HG03439 (cell line): ENCODE results near the gene RPS16.
"Not testable (repeated sequence)": the region's sequence is repeated elsewhere in the genome, so short reads cannot be mapped to it uniquely, and the experiment has no call there.

Experiments used
- ATAC-seq: cut with Tn5 transposase; IDR thresholded peaks from one replicate; pipeline ENCODE4 v1.9.1; 2021; ENCODE audit warnings: mild to moderate bottlenecking, moderate library complexity; ENCODE audit not compliant: unreplicated experiment

The RPS16 gene

GRCh38 chr19:39435499-39436349 is at the start of gene RPS16:
Gene RPS16 (minus strand): TSS chr19:39435949. CDS start chr19:39435895, 54 bp downstream.
- ATAC-seq = peak; percentile 75

GRCh38 chr19:39483141-39483540 is 47.4 kb upstream of the RPS16 start:
- ATAC-seq = no peak

- no peak for ATAC-seq
These were observed 45.9 kb upstream of the RPS16 start for GRCh38 chr19:39481676-39482075.

- no peak for ATAC-seq
These were observed 45.4 kb upstream of the RPS16 start for GRCh38 chr19:39481229-39481545.

GRCh38 chr19:39480337-39481228 is 44.8 kb upstream of the RPS16 start, which contains the start of gene TIMM50:
Gene TIMM50 (plus strand): TSS chr19:39480838. CDS start chr19:39480854, 16 bp downstream.
- ATAC-seq = peak; percentile 80

- no peak for ATAC-seq
These were observed 44.2 kb upstream of the RPS16 start for GRCh38 chr19:39479916-39480315.

- not testable (repeated sequence) for ATAC-seq
These were observed 43.6 kb upstream of the RPS16 start for GRCh38 chr19:39479319-39479801.

- ATAC-seq = no peak
These were observed 40.0 kb upstream of the RPS16 start for GRCh38 chr19:39475748-39476147.

- ATAC-seq = no peak
These were observed 38.4 kb upstream of the RPS16 start for GRCh38 chr19:39474139-39474620.

- no peak for ATAC-seq
These were observed 37.8 kb upstream of the RPS16 start for GRCh38 chr19:39473443-39473960.

- no peak for ATAC-seq
These were observed 37.1 kb upstream of the RPS16 start for GRCh38 chr19:39472746-39473442.

- no peak for ATAC-seq
These were observed 36.2 kb upstream of the RPS16 start for GRCh38 chr19:39471756-39472536.

- no peak for ATAC-seq
These were observed 35.1 kb upstream of the RPS16 start for GRCh38 chr19:39470724-39471339.

- no peak for ATAC-seq
These were observed 33.8 kb upstream of the RPS16 start for GRCh38 chr19:39469567-39469966.

- ATAC-seq = no peak
These were observed 33.3 kb upstream of the RPS16 start for GRCh38 chr19:39469036-39469435.

- no peak for ATAC-seq
These were observed 32.2 kb upstream of the RPS16 start for GRCh38 chr19:39467941-39468340.

- ATAC-seq = no peak
These were observed 30.4 kb upstream of the RPS16 start for GRCh38 chr19:39465956-39466747.

- ATAC-seq = no peak
These were observed 27.7 kb upstream of the RPS16 start for GRCh38 chr19:39463403-39463802.

GRCh38 chr19:39451257-39451656 is 15.5 kb upstream of the RPS16 start:
- not testable (repeated sequence) for ATAC-seq
